Measurements from ENCODE around the gene LRRC8A.

- TF ChIP-seq ZNF571 (tag by site-specific recombination; IDR thresholded peaks at IDR 0.05) (no peak), TSHZ1 (tag by site-specific recombination; IDR thresholded peaks at IDR 0.05; ENCODE audit: borderline replicate concordance) (no peak), SALL2 (tag by site-specific recombination; IDR thresholded peaks at IDR 0.05; ENCODE audit: borderline replicate concordance) (no peak)
Measured at GRCh38 chr9:128945798-128946501, 64.0 kb downstream of the LRRC8A start.

All from HEK293 (cell line).